Esophagus muscularis mucosa (tissue), 4 donors: ENCODE data around the gene LHFPL2. TPM values are rescaled to one million over a fixed set of nuclear protein-coding genes. Genes with fewer than 3 reads are reported as not detected.

Experiments
- DNase-seq: peaks from one replicate; pipeline ENCODE4 v3.0.0-alpha.2; 2017; ENCODE audit errors: extremely low spot score
- H3K27ac ChIP-seq, 4 donors: fragments of 200-600 bp; sonication (generic); replicated peaks in 1 of 4; 1 replicate in 3 of 4; 2 replicates in 1 of 4; pipeline ENCODE4 v1.5.1; 2016 to 2019; ENCODE audit warnings: mild to moderate bottlenecking in 1 of 4
- H3K27me3 ChIP-seq, 4 donors: fragments of 200-600 bp; sonication (generic); one replicate each; pipeline versions ENCODE4 v1.5.1 to v1.6.0; 2016 to 2019
- H3K36me3 ChIP-seq, 4 donors: fragments of 200-600 bp; sonication (generic); one replicate each; pipeline ENCODE4 v1.5.1; 2016 to 2019
- H3K4me1 ChIP-seq, 4 donors: fragments of 200-600 bp; sonication (generic); one replicate each; pipeline ENCODE4 v1.5.1; 2016 to 2019
- H3K4me3 ChIP-seq, 4 donors: fragments of 200-600 bp; sonication (generic); 1 replicate in 2 of 4; 2 replicates in 2 of 4; pipeline ENCODE4 v1.5.1; 2016 to 2019; ENCODE audit warnings: mild to moderate bottlenecking in 4 of 4, moderate library complexity in 1 of 4
- H3K9me3 ChIP-seq, 4 donors: fragments of 200-600 bp; sonication (generic); 1 replicate in 3 of 4; 2 replicates in 1 of 4; pipeline ENCODE4 v1.5.1; 2016 to 2019
- EP300 ChIP-seq: sonication (generic); formaldehyde crosslinking; IDR thresholded peaks from one replicate; pipeline ENCODE4 v1.6.1; 2017; ENCODE audit warnings: antibody characterized with exemption
- POLR2A ChIP-seq: fragments of 450-650 bp; IDR thresholded peaks from one replicate; pipeline ENCODE4 v1.6.1; 2017; ENCODE audit warnings: antibody characterized with exemption, moderate library complexity, mild to moderate bottlenecking, low read depth
- POLR2AphosphoS5 ChIP-seq, 2 donors: sonication (generic); formaldehyde crosslinking; IDR thresholded peaks; one replicate each; pipeline ENCODE4 v1.6.1; 2017; ENCODE audit warnings: antibody characterized with exemption in 2 of 2
- WGBS: methylation state at CpG from one replicate; pipeline ENCODE4 v1.1.5; 2018; 5-methylcytosine and 5-hydroxymethylcytosine counted together
- intact Hi-C: fragments of 100-400 bp; cut with DNase I; formaldehyde crosslinking; loops from one replicate; pipeline ENCODE4 v1.15.1; 2023
- total RNA-seq, 4 donors: library from RNA; depleted of rRNA; stranded (reverse); fragments of >200 nt; gene quantifications; one replicate each; pipeline versions ENCODE4 v1.1.0 to v1.2.1, GENCODE V29; 2016
- TF ChIP-seq, protein P1 (sequence below), 3 experiments: fragments of 200-600 bp in 2 of 3; fragments of 450-650 bp in 1 of 3; sonication (generic) in 2 of 3; IDR thresholded peaks; one replicate each; pipeline ENCODE4 v1.5.1; 2017 to 2019; ENCODE audit warnings: antibody characterized with exemption in 3 of 3, mild to moderate bottlenecking in 2 of 3, moderate library complexity in 1 of 3

LHFPL2 gene
- total RNA-seq, 4 donors from 2014 or later = 24.1 to 40.9 (median 28.1) TPM

DNA sequence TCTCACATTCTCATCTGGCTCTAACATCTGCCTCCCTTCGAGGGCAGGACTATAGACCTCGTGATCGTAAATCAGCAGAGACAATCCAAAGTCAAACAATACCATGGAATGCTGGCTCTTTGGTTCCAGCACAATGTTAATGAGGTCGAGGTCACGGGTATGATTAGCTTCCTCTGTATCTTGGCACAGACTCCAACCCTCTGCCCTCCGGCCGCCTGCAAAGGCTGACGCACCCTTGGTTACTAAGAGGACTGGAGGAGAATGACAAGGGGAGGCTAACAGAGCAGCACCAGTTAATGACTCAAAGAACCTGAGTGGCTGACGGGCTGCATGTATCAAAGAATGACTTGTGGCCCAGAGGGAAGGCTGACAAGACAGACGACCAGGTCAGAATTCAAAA lies 10.1 kb downstream of the LHFPL2 start:
- H3K36me3 ChIP-seq = no peaks in the 10 kb centered on the region
- TF ChIP-seq POLR2AphosphoS5 (IDR thresholded peaks at IDR 0.05) = peak; percentile 71 to 73
- TF ChIP-seq, protein P1, sequence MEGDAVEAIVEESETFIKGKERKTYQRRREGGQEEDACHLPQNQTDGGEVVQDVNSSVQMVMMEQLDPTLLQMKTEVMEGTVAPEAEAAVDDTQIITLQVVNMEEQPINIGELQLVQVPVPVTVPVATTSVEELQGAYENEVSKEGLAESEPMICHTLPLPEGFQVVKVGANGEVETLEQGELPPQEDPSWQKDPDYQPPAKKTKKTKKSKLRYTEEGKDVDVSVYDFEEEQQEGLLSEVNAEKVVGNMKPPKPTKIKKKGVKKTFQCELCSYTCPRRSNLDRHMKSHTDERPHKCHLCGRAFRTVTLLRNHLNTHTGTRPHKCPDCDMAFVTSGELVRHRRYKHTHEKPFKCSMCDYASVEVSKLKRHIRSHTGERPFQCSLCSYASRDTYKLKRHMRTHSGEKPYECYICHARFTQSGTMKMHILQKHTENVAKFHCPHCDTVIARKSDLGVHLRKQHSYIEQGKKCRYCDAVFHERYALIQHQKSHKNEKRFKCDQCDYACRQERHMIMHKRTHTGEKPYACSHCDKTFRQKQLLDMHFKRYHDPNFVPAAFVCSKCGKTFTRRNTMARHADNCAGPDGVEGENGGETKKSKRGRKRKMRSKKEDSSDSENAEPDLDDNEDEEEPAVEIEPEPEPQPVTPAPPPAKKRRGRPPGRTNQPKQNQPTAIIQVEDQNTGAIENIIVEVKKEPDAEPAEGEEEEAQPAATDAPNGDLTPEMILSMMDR (IDR thresholded peaks at IDR 0.05) = no peak
- TF ChIP-seq POLR2A = no peak
- no peak for TF ChIP-seq EP300
- peaks cover 41 to 82% (median 72%) of the 10 kb centered on the region in 4 donors for H3K4me1 ChIP-seq
- peak overlapping the region in 1 of 4 donors; percentile 13 for H3K4me3 ChIP-seq
- peak overlapping the region; percentile 32 to 67 (median 57) for H3K27ac ChIP-seq
- H3K27me3 ChIP-seq = no peaks in the 10 kb centered on the region
- whole genome bisulfite sequencing = 25% methylated on average over 10 of the region's 10 CpGs
- intact Hi-C loops = no loop called here
- H3K9me3 ChIP-seq = no peaks in the 10 kb centered on the region
- no peak for DNase-seq

DNA sequence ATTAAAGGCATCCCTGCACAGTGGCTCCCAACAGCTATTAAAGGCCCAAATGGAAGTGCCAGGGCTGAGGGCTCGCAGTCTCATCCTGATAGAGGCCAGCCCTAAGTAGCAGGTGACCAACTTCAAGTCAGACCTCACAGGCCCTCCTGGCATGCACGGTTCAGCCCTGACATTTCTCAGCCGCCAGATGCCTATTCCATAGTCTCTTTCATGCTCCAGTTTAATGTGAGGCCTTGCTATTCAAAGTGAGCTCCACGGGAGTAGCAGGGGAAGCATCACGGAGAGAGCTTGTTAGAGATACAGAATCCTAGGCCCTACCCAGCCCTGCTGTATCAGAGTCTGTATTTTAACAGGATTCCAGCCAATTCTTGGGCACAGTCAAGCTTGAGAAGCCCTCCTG lies 11.1 kb downstream of the LHFPL2 start:
- H3K9me3 ChIP-seq = no peaks in the 10 kb centered on the region
- peaks cover 41 to 85% (median 72%) of the 10 kb centered on the region in 4 donors for H3K4me1 ChIP-seq
- TF ChIP-seq POLR2AphosphoS5 (IDR thresholded peaks at IDR 0.05) (no peak), POLR2A (no peak), EP300 (no peak)
- TF ChIP-seq, protein P1 (IDR thresholded peaks at IDR 0.05) = no peak
- peaks cover 0 to 3% (median 0%) of the 10 kb centered on the region in 4 donors for H3K36me3 ChIP-seq
- H3K27ac ChIP-seq = peak overlapping the region; percentile 32 to 67 (median 57)
- H3K4me3 ChIP-seq = no peak overlapping the region
- DNase-seq = no peak
- intact Hi-C loops = no loop called here
- H3K27me3 ChIP-seq = no peaks in the 10 kb centered on the region
- WGBS = 88% methylated on average over 5 of the region's 5 CpGs

GRCh38 chr5:78636682-78637081 lies 11.9 kb downstream of the LHFPL2 start:
- Histone ChIP-seq H3K4me3 (no peak overlapping the region), H3K9me3 (no peaks in the 10 kb centered on the region), H3K27ac (no peak overlapping the region), H3K36me3 (peaks cover 0 to 11% (median 4%) of the 10 kb centered on the region in 4 donors), H3K27me3 (no peaks in the 10 kb centered on the region), H3K4me1 (peaks cover 41 to 85% (median 70%) of the 10 kb centered on the region in 4 donors)
- DNase-seq = no peak
- intact Hi-C loops = no loop called here
- no peak for TF ChIP-seq POLR2AphosphoS5 (IDR thresholded peaks at IDR 0.05)
- TF ChIP-seq EP300 = no peak
- TF ChIP-seq POLR2A = no peak
- TF ChIP-seq, protein P1 (IDR thresholded peaks at IDR 0.05) = no peak
- WGBS = 94% methylated on average over 1 of the region's 1 CpG

GRCh38 chr5:78634634-78635033 lies 13.9 kb downstream of the LHFPL2 start:
- Histone ChIP-seq H3K4me1 (peaks cover 30 to 71% (median 54%) of the 10 kb centered on the region in 4 donors), H3K27ac (no peak overlapping the region), H3K36me3 (peaks cover 0 to 30% (median 19%) of the 10 kb centered on the region in 4 donors), H3K4me3 (no peak overlapping the region), H3K27me3 (no peaks in the 10 kb centered on the region), H3K9me3 (no peaks in the 10 kb centered on the region)
- TF ChIP-seq EP300 (no peak), POLR2AphosphoS5 (IDR thresholded peaks at IDR 0.05) (no peak), POLR2A (no peak)
- TF ChIP-seq, protein P1 (IDR thresholded peaks at IDR 0.05) = no peak
- WGBS = 93% methylated on average over 3 of the region's 3 CpGs
- DNase-seq = no peak
- intact Hi-C loops = no loop called here

- H3K27ac ChIP-seq = no peak overlapping the region
- TF ChIP-seq, protein P1 (IDR thresholded peaks at IDR 0.05) = no peak
- TF ChIP-seq POLR2A = no peak
- no peak for TF ChIP-seq EP300
- no peak for TF ChIP-seq POLR2AphosphoS5 (IDR thresholded peaks at IDR 0.05)
- H3K36me3 ChIP-seq = peaks cover 0 to 30% (median 19%) of the 10 kb centered on the region in 4 donors
- no peak for DNase-seq
- H3K4me1 ChIP-seq = peaks cover 26 to 71% (median 54%) of the 10 kb centered on the region in 4 donors
- no peaks in the 10 kb centered on the region for H3K27me3 ChIP-seq
- H3K4me3 ChIP-seq = no peak overlapping the region
- H3K9me3 ChIP-seq = no peaks in the 10 kb centered on the region
- intact Hi-C loops = no loop called here
- 77% methylated on average over 5 of the region's 5 CpGs for WGBS
Observed at GRCh38 chr5:78634229-78634628, 14.3 kb downstream of the LHFPL2 start.
